KOPT-K1 (cell line): Measurements from ENCODE around the gene ENPP1.

ENCODE experiments used
- H3K27ac ChIP-seq: fragments of 200-600 bp; sonication (generic); 2 replicates; pipeline ENCODE4 v1.5.1; 2016; ENCODE audit warnings: antibody characterized with exemption, mild to moderate bottlenecking, low read depth, low read length; ENCODE audit not compliant: poor library complexity, severe bottlenecking
- H3K36me3 ChIP-seq: fragments of 200-600 bp; sonication (generic); 2 replicates; pipeline ENCODE4 v1.5.1; 2017; ENCODE audit warnings: antibody characterized with exemption, mild to moderate bottlenecking, low read length, moderate library complexity; ENCODE audit not compliant: insufficient read depth
- H3K9me3 ChIP-seq: fragments of 200-600 bp; sonication (generic); 2 replicates; pipeline ENCODE4 v1.5.1; 2017; ENCODE audit warnings: antibody characterized with exemption, low read length, mild to moderate bottlenecking; ENCODE audit not compliant: insufficient read depth, poor library complexity, severe bottlenecking

ENPP1 gene

DNA sequence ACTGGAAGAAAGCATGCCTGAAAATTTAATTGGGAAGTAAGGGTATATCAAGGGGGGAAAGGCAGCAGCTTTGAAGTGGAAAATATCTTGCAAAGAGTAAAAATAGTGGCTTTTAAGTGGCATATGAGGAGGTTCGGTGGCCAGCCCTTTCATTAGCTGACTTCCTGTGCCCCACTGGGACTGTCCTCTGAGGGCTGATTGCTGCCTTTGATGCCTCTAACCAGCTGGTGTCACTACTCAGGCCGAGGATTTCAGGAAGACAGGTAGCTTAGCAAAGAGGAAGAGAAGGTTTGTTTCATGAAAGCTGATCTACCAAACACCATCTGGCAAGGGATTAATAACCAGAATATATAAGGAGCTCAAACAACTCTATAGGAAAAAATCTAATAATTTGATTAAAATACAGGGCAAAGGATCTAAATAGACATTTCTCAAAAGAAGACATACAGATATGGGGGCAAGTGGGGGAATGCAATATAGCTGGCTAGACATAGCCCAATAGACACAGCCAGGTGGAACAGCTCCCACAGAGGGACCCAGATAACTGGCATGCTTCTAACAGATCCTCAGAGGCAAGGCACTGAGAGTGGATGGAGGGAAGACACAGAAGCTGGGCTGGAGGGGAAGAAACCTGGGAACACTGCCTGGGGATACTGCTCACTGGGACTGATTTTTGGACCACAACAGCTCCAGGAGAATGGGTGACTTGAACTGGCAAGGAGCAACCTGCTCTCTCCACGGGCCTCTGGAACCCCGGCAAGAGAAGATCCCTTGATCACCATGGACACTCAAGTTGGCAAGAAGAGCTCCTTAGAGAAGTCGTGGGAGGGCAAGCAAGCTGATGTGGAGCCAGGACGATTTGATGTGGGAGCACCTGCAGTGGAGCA lies 110.2 kb downstream of the ENPP1 start:
- H3K36me3 ChIP-seq = no peaks in the 10 kb centered on the region
- peaks cover 8% of the 10 kb centered on the region for H3K9me3 ChIP-seq
- H3K27ac ChIP-seq = no peak overlapping the region

DNA sequence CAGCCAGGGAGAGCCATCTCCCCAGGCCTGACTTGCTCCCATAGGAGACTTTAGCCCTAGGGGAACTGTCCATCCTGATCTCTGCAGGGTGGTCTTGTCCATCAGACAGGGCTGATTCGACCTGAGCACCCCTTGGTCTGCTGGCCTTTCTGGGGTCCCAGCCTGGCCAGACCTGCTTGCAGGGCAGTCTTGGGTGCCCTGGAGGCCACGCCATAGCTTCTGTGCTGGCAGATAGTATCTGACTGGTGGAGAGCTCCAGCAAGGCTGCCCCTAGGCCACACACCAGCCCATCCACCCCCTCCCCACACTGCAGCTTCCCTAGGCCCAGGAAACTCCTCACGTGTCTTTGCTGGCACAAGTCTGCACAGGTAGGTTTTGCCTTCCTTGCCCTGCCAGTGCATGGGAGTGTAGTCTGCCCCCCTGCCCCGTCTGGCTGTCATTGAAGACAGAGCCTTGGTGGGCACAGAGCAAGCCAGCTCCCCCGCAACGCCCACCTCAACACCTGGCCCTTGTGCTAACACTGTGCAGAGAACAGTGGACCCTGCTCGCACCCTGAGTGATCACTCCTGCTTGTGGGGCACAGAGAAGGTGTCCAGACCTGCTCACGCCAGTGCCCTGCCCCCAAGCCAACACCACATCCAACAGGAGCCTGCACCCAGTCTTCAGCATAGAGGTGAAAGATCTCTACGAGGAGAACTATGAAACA lies 111.0 kb downstream of the ENPP1 start:
- Histone ChIP-seq H3K36me3 (no peaks in the 10 kb centered on the region), H3K27ac (no peak overlapping the region), H3K9me3 (peaks cover 16% of the 10 kb centered on the region)

DNA sequence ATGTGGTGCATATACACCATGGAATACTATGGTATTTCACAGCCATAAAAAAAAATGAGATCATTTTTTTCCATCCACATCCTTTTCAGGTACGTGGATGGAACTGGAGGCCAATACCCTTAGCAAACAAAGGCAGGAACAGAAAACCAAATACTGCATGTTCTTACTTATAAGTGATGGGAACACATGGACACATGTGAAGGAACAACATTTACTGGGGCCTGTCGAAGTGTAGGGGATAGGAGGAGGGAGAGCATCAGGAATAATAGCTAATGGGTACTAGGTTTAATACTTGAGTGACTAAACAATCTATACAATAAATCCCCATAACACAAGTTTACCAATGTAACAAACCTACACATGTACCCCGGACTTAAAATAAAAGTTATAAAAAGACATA lies 112.8 kb downstream of the ENPP1 start:
- peaks cover 18% of the 10 kb centered on the region for H3K9me3 ChIP-seq

DNA sequence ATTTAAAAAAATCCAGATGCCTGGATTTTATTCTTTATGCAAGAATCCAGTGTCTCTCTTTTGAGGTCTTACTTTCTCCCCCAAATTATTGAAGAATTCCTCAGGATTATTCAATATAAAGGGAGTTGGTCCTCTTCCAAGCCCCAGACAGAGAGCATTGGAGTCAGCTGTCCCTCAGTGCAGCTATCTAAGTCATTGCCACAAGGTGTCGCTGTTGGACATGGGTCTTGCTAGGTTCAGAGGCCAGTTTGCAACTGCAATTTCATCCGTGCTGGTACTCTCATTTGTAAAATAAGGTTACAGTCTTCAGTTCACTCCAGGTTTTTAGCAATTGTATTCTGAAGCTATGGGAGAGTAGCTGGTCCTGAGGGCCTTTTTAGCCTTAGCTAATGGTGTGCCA lies 115.5 kb downstream of the ENPP1 start:
- H3K36me3 ChIP-seq = no peaks in the 10 kb centered on the region
- no peak overlapping the region for H3K27ac ChIP-seq
- H3K9me3 ChIP-seq = peaks cover 18% of the 10 kb centered on the region

More for the DNA sequence above, 112.8 kb downstream of the ENPP1 start:
- no peaks in the 10 kb centered on the region for H3K36me3 ChIP-seq
- H3K27ac ChIP-seq = no peak overlapping the region

DNA sequence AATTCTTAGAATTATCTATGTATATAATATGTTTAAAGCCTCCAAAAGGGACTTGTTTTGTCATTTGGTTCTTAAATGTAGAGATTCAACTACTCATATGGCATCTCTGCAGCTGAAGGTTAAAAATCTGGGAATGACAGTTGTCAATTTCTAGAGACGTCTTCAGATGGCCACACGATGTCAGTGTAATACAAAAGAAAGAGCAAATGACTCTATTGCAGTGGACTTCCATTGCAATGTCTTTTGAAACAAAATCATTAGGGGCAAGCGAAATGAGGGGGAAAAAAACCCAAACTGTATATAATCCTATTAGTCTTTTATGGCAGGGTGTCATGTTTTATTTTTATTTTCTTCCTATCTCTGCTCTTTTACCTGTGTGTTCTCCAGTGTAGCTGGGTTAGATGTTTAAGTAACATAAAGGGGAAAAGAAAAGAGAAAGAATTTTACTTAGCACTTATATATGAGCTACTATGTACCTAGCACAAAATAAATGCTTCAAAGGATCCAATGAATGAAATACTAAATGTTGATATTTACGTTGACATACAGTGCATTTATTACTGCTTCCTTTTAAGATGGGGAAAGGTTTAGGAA lies 117.2 kb downstream of the ENPP1 start:
- peaks cover 18% of the 10 kb centered on the region for H3K9me3 ChIP-seq
- H3K36me3 ChIP-seq = no peaks in the 10 kb centered on the region
- H3K27ac ChIP-seq = no peak overlapping the region

DNA sequence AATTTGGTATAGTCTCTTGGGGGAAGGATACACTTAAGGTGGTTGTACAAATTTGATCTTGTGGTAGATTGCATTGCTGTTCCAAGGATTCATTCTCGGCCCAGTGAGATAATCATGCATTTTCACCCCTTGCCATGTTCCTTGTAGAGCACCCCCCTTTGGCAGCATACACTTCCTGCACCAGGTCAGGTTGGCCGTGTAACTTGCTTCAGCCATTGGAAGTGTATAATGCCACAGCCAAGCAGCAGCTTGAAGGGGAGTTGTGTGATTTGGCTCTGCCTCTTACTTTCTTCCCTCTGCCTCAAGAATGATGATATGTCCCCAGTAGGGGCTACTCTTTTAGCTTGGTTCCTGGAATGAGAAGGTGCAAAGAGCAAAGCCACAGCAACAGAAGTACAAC lies 121.4 kb downstream of the ENPP1 start:
- no peak overlapping the region for H3K27ac ChIP-seq
- no peaks in the 10 kb centered on the region for H3K9me3 ChIP-seq
- no peaks in the 10 kb centered on the region for H3K36me3 ChIP-seq

DNA sequence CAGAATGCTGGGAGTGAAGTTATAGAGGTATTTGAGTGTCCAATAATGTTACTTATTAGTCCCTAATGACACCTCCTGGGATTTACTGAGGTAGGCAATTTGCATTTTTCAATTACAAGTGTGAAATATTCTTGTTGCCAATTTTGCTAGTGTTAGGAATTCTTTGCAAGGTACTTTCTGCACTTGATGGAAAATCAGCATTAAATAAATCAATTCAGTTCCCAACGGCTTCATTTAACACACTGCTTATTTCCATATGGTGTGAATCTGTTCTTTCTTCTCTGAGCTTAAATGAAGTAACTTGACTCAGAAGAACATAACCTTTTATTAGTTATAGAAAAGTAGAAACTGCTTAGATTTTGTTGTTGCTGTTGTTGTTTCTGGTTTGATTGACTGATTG lies 122.2 kb downstream of the ENPP1 start:
- no peaks in the 10 kb centered on the region for H3K36me3 ChIP-seq
- H3K9me3 ChIP-seq = no peaks in the 10 kb centered on the region
- H3K27ac ChIP-seq = no peak overlapping the region

DNA sequence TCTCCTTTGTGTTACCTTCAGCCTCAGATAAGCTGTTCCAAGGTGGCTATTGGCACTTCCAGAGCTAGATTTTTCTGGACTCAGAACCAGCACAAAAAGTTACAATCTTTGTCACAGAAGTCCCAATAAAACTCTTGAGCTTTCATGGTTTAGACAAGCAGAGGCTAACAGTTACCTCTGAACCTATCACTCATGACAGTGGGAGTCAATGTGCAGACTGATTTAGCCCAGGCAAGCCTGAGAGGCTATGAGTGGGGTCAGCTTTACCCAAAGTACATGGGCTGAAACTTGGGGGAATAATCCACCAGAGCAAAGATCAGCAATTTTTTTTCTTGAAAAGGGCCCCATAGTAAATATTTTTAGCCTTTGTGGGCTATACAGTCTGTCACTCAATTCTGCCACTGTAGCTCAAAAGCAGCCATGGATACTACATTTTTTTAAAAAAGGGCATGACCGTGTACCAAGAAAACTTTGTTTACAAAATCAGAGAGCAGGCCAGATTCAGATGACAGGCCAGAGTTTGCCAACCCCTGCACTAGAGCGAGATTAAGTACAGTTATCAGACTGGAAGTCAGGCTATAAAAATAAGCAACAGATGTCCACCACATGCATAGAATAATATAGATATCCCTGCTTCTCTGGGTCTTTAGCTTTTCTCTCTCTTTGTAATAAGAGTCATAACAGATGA lies 123.4 kb downstream of the ENPP1 start:
- Histone ChIP-seq H3K36me3 (no peaks in the 10 kb centered on the region), H3K27ac (no peak overlapping the region), H3K9me3 (no peaks in the 10 kb centered on the region)

DNA sequence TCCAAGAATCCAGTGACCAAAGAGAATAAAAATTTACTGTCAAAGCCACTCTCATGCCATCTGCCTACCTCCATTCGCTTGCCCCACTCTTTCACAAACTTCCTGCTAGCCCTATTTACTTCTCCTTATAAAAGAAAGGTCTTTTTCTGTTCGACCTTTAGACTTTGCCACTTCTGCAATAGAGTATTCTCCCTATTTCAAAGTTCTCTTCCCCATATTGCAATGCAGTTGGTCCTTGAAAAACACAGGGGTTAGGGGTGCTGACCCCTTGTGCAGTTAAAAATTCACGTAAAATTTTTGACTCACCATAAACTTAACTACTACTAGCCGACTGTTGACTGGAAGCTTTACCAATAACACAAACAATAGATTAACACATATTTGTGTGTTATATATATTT lies 128.3 kb downstream of the ENPP1 start:
- Histone ChIP-seq H3K27ac (no peak overlapping the region), H3K36me3 (no peaks in the 10 kb centered on the region), H3K9me3 (no peaks in the 10 kb centered on the region)

DNA sequence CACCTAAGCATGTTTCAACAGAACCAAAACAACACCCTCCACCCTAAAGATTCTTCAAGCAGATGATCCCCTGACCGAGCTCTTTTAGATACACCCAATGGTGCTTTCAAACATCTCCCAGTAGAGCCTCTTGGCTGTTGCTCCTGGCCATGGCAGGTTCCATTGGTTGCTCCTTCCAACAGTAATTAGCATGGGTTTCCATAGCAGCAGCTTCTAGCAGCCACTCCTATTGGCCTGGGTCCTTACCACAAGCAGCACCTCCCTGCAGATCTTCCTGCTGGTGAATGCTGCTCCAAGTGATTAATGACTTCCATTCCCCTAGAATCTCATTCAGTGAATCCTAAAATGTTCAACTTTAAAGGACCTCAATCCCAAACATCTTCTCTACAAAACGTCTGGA lies 129.4 kb downstream of the ENPP1 start:
- Histone ChIP-seq H3K27ac (no peak overlapping the region), H3K9me3 (no peaks in the 10 kb centered on the region), H3K36me3 (no peaks in the 10 kb centered on the region)

DNA sequence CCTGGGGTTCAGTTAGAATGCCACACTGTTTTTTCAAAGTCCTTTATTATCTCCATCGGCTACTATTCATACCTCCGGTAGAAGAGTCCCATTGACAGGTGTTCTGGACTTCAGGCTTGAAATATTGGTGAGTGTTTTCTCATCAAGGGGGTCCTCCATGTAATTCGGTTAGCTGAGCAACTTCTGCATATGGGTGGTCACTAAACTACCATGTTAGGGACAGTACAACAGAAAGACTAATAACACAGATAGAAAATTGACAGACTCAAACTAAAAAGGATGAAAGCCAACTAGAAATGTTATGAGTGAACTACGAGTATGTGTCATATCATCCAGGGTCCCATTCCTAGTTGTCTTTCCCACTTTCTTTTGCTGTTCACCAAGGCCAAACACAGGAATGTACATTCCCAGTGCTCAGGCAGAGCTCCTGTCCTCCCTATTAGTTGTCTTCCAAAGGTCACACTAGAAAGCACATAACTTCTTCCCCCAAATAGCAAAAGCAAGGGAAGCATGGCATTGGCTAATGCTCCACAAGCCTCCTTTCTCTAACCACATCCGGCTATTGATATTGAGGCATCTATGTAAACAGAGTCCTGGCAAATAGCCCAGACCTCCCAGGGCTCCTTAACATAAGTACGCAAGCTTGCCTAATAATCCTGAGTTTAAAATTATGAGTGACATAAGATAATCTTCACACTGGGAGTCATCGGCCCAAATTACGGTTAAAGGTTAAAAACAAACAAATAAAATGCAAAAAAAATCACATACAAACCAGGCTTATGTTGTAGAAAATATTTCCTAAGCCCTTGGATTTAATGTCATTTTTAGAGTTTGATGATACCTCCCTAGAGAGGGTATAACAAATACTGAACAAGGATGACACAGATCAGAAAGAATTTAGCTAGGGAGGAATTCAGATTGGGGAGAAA lies 130.1 kb downstream of the ENPP1 start:
- no peaks in the 10 kb centered on the region for H3K9me3 ChIP-seq
- no peak overlapping the region for H3K27ac ChIP-seq
- H3K36me3 ChIP-seq = no peaks in the 10 kb centered on the region
